ENCODE measurements around the gene TMEM63B. TPM values are rescaled to one million over a fixed set of nuclear protein-coding genes. Genes with fewer than 3 reads are reported as not detected.

TMEM63B gene
- total RNA-seq, 6 donors from 2014 or later, result 89.8 to 198 (median 128) TPM

DNA sequence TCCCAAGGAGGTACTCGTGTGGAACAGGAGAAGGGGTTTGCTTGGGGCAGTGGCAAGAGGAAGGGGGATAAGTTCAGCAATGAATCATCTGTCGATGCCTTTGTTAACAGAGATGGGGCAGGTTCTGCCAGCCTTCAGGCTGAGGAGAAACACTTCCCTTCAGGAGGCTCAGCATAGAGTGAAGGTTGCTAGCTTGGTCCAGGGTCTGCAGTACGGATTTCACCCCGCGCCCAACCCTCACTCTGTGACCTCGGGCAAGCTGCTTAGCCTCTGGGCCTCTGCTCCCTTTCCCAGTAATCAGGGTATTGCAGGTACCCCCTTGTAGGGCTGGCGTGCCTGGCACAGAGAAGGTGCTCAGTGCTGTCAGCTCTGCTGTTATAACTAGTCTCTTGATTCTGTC lies 38.8 kb downstream of the TMEM63B start:
- Histone ChIP-seq H3K4me3 (no peak overlapping the region), H3K27ac (no peak overlapping the region), H3K27me3 (no peaks in the 10 kb centered on the region), H3K9me3 (no peaks in the 10 kb centered on the region), H3K36me3 (no peaks in the 10 kb centered on the region), H3K4me1 (no peaks in the 10 kb centered on the region)
- WGBS, 2 donors, result 69 to 81% methylated on average over 7 of the region's 7 CpGs
- no peak for ATAC-seq (ENCODE audit: low FRiP score in 2 of 2)
- no peak for DNase-seq
- TF ChIP-seq EP300 (IDR thresholded peaks at IDR 0.05) (no peak), POLR2AphosphoS5 (IDR thresholded peaks at IDR 0.05) (no peak), POLR2A (IDR thresholded peaks at IDR 0.05) (no peak)
- TF ChIP-seq, protein P1, sequence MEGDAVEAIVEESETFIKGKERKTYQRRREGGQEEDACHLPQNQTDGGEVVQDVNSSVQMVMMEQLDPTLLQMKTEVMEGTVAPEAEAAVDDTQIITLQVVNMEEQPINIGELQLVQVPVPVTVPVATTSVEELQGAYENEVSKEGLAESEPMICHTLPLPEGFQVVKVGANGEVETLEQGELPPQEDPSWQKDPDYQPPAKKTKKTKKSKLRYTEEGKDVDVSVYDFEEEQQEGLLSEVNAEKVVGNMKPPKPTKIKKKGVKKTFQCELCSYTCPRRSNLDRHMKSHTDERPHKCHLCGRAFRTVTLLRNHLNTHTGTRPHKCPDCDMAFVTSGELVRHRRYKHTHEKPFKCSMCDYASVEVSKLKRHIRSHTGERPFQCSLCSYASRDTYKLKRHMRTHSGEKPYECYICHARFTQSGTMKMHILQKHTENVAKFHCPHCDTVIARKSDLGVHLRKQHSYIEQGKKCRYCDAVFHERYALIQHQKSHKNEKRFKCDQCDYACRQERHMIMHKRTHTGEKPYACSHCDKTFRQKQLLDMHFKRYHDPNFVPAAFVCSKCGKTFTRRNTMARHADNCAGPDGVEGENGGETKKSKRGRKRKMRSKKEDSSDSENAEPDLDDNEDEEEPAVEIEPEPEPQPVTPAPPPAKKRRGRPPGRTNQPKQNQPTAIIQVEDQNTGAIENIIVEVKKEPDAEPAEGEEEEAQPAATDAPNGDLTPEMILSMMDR (IDR thresholded peaks at IDR 0.05), result no peak

DNA sequence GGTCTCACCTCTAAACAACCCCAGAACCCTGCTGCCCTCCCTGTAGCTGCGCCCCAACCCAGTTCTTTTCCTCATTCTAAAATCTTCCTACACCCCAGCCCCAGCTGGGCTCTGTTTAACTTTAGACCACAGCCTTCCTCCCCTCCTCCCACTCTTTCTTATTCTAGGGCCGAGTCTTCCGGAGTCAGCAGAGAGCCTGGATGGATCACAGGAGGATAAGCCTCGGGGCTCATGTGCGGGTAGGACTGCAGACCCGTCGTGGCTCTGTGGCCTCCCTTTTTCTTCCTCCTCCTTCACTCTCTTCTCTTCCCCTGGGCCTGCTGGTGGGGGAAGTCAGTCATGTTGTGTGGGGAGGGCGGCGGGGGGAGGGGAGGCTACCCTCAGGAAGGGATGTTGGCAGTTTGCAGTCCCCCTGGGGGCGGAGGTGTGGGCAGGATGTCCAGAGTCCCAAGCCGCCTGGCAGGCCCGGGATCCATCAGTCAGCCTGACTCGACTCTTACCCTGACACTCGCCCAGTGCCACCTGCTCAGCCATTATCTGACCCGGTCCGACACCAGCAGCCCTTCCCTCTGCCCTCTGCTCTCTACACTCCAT lies 39.3 kb downstream of the TMEM63B start:
- DNase-seq (no peak), ATAC-seq (ENCODE audit: low FRiP score in 2 of 2) (no peak)
- H3K27me3 ChIP-seq, result no peaks in the 10 kb centered on the region
- no peak overlapping the region for H3K4me3 ChIP-seq
- no peaks in the 10 kb centered on the region for H3K9me3 ChIP-seq
- no peak overlapping the region for H3K27ac ChIP-seq
- H3K4me1 ChIP-seq, result no peaks in the 10 kb centered on the region
- no peak for TF ChIP-seq EP300 (IDR thresholded peaks at IDR 0.05)
- no peak for TF ChIP-seq POLR2AphosphoS5 (IDR thresholded peaks at IDR 0.05)
- no peak for TF ChIP-seq POLR2A (IDR thresholded peaks at IDR 0.05)
- TF ChIP-seq, protein P1 (IDR thresholded peaks at IDR 0.05), result no peak
- H3K36me3 ChIP-seq, result no peaks in the 10 kb centered on the region
- 34 to 48% methylated on average over 13 to 16 of the region's 16 CpGs for WGBS, 2 donors

DNA sequence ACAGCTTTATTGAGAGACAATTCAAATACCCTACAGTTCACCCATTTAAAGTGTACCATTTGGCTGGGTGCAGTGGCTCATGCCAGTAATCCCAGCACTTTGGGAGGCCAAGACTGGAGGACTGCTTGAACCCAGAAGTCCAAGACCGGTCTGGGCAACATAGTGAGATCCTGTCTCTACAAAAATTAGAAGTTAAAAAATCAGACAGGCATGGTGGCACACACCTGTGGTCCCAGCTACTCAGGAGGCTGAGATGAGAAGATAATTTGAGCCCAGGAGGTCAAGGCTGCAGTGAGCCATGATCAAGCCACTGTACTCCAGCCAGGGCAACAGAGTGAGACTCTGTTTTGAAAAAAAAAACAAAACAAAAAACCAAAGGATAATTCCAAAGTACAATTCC lies 40.2 kb downstream of the TMEM63B start:
- H3K27ac ChIP-seq, result no peak overlapping the region
- H3K27me3 ChIP-seq, result no peaks in the 10 kb centered on the region
- H3K4me3 ChIP-seq, result no peak overlapping the region
- ATAC-seq (ENCODE audit: low FRiP score in 2 of 2) (no peak), DNase-seq (no peak)
- H3K4me1 ChIP-seq, result peaks cover 0 to under 1% (median 0%) of the 10 kb centered on the region in 4 donors
- WGBS, 2 donors, result 93 to 95% methylated on average over 1 of the region's 1 CpG
- no peak for TF ChIP-seq EP300 (IDR thresholded peaks at IDR 0.05)
- TF ChIP-seq, protein P1 (IDR thresholded peaks at IDR 0.05), result no peak
- no peak for TF ChIP-seq POLR2AphosphoS5 (IDR thresholded peaks at IDR 0.05)
- no peak for TF ChIP-seq POLR2A (IDR thresholded peaks at IDR 0.05)
- no peaks in the 10 kb centered on the region for H3K36me3 ChIP-seq
- no peaks in the 10 kb centered on the region for H3K9me3 ChIP-seq

DNA sequence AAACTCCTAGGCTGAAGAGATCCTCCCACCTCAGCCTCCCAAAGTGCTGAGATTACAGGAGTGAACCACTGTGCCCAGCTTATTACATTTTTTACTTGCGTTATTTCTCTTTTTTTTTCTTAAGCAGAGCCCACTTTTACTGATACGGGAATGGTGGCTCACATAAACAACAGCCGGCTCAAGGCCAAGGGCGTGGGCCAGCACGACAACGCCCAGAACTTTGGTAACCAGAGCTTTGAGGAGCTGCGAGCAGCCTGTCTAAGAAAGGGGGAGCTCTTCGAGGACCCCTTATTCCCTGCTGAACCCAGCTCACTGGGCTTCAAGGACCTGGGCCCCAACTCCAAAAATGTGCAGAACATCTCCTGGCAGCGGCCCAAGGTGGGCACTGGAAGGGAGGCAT lies 41.8 kb downstream of the TMEM63B start:
- TF ChIP-seq, protein P1 (IDR thresholded peaks at IDR 0.05), result no peak
- TF ChIP-seq POLR2AphosphoS5 (IDR thresholded peaks at IDR 0.05) (no peak), EP300 (IDR thresholded peaks at IDR 0.05) (no peak), POLR2A (IDR thresholded peaks at IDR 0.05) (no peak)
- Histone ChIP-seq H3K27me3 (no peaks in the 10 kb centered on the region), H3K9me3 (no peaks in the 10 kb centered on the region), H3K4me3 (no peak overlapping the region), H3K27ac (no peak overlapping the region), H3K4me1 (peaks cover 0 to 5% (median 0%) of the 10 kb centered on the region in 4 donors), H3K36me3 (no peaks in the 10 kb centered on the region)
- DNase-seq (no peak), ATAC-seq (ENCODE audit: low FRiP score in 2 of 2) (no peak)
- 59 to 69% methylated on average over 9 of the region's 9 CpGs for WGBS, 2 donors
